ENCODE data around the gene GNAL. TPM values are rescaled to one million over a fixed set of nuclear protein-coding genes. Genes with fewer than 3 reads are reported as not detected.
"Not testable (repeated sequence)": the region's sequence is repeated elsewhere in the genome, so short reads cannot be mapped to it uniquely, and the experiment has no call there.

GNAL gene
- total RNA-seq, 2 donors from 2014 or later = 4.2 to 14.3 TPM

GRCh38 chr18:11849841-11850634, 161.0 kb downstream of the GNAL start:
- peak overlapping the region; percentile 87 to 91 for H3K27ac ChIP-seq
- DNase-seq (ENCODE audit: low spot score) = peak; percentile 63
- H3K27me3 ChIP-seq (replicated peaks; ENCODE audit: insufficient read depth) = no peaks in the 10 kb centered on the region
- H3K9me3 ChIP-seq = no peaks in the 10 kb centered on the region
- WGBS = 8% methylated on average over 17 of the region's 17 CpGs
- no peaks in the 10 kb centered on the region for H3K4me1 ChIP-seq (replicated peaks)
- no peaks in the 10 kb centered on the region for H3K36me3 ChIP-seq
- intact Hi-C loops (cut with DNase I) = loop anchor here (2.0 to 10.0 kb wide), 3 partner anchors 59 to 185 kb away; partner anchors contain the start of gene MPPE1
- peak overlapping the region; percentile 77 to 94 for H3K4me3 ChIP-seq
- TF ChIP-seq CTCF (IDR thresholded peaks at IDR 0.05) (no peak), POLR2A (IDR thresholded peaks at IDR 0.05) (peak; percentile 34), POLR2AphosphoS5 (IDR thresholded peaks at IDR 0.05) (peak; percentile 70)

DNA sequence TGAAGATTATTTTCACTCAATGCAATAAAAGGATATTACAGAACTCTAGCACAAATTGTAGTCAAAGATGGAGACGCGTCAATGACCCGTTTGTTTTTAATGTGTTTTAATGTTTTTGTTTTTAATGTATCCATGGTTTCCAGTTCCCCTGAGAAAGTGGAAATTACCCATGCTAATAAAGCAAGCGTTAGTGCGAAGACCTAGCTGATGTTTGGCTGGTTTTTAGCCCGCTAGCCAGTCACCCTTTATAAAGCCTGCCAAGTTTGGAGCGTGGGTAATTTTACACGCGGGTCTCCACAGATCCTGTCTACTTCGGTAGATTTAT, 161.7 kb downstream of the GNAL start:
- intact Hi-C loops (cut with DNase I) = loop anchor here (2.0 to 10.0 kb wide), 3 partner anchors 58 to 184 kb away; partner anchors contain the start of gene MPPE1
- TF ChIP-seq CTCF (IDR thresholded peaks at IDR 0.05) = no peak
- TF ChIP-seq POLR2A (IDR thresholded peaks at IDR 0.05) = no peak
- TF ChIP-seq POLR2AphosphoS5 (IDR thresholded peaks at IDR 0.05) = no peak
- Histone ChIP-seq H3K27ac (peak overlapping the region; percentile 87 to 91), H3K36me3 (no peaks in the 10 kb centered on the region), H3K4me1 (replicated peaks) (no peaks in the 10 kb centered on the region), H3K9me3 (no peaks in the 10 kb centered on the region), H3K4me3 (peak overlapping the region; percentile 77 to 94), H3K27me3 (replicated peaks; ENCODE audit: insufficient read depth) (no peaks in the 10 kb centered on the region)
- no peak for DNase-seq (ENCODE audit: low spot score)
- WGBS = under 1% methylated on average over 10 of the region's 10 CpGs

- H3K27me3 ChIP-seq (replicated peaks; ENCODE audit: insufficient read depth) = no peaks in the 10 kb centered on the region
- H3K4me3 ChIP-seq = peak within 1 kb of the TSS; percentile 77 to 94
- peak; percentile 98 for DNase-seq (ENCODE audit: low spot score)
- intact Hi-C loops (cut with DNase I) = loop anchor here (2.0 to 10.0 kb wide), 3 partner anchors 58 to 184 kb away; partner anchors contain the start of gene MPPE1
- TF ChIP-seq CTCF (IDR thresholded peaks at IDR 0.05) (peak in 2 of 4 experiments; percentile 28 to 36), POLR2AphosphoS5 (IDR thresholded peaks at IDR 0.05) (peak; percentile 99), POLR2A (IDR thresholded peaks at IDR 0.05) (peak; percentile 98)
- no peaks in the 10 kb centered on the region for H3K9me3 ChIP-seq
- no peaks in the 10 kb centered on the region for H3K36me3 ChIP-seq
- no peaks in the 10 kb centered on the region for H3K4me1 ChIP-seq (replicated peaks)
- peak within 1 kb of the TSS; percentile 87 to 91 for H3K27ac ChIP-seq
- under 1% methylated on average over 53 of the region's 53 CpGs for WGBS
These were observed 162.2 kb downstream of the GNAL start, which contains the start of gene CHMP1B for GRCh38 chr18:11851146-11851805. TSS of gene CHMP1B (plus strand) at chr18:11851413. CDS start at chr18:11851512, 99 bp downstream.

- no peak for TF ChIP-seq POLR2A (IDR thresholded peaks at IDR 0.05)
- TF ChIP-seq POLR2AphosphoS5 (IDR thresholded peaks at IDR 0.05) = no peak
- TF ChIP-seq CTCF (IDR thresholded peaks at IDR 0.05) = no peak
- no peaks in the 10 kb centered on the region for H3K4me1 ChIP-seq (replicated peaks)
- H3K36me3 ChIP-seq = no peaks in the 10 kb centered on the region
- intact Hi-C loops (cut with DNase I) = loop anchor here (2.0 to 10.0 kb wide), 3 partner anchors 57 to 183 kb away; partner anchors contain the start of gene MPPE1
- peak overlapping the region; percentile 87 to 91 for H3K27ac ChIP-seq
- H3K9me3 ChIP-seq = no peaks in the 10 kb centered on the region
- H3K4me3 ChIP-seq = peak overlapping the region; percentile 77 to 94
- H3K27me3 ChIP-seq (replicated peaks; ENCODE audit: insufficient read depth) = no peaks in the 10 kb centered on the region
- DNase-seq (ENCODE audit: low spot score) = peak; percentile 19
- WGBS = 1% methylated on average over 23 of the region's 23 CpGs
These were observed 162.8 kb downstream of the GNAL start for GRCh38 chr18:11851806-11852337.

DNA sequence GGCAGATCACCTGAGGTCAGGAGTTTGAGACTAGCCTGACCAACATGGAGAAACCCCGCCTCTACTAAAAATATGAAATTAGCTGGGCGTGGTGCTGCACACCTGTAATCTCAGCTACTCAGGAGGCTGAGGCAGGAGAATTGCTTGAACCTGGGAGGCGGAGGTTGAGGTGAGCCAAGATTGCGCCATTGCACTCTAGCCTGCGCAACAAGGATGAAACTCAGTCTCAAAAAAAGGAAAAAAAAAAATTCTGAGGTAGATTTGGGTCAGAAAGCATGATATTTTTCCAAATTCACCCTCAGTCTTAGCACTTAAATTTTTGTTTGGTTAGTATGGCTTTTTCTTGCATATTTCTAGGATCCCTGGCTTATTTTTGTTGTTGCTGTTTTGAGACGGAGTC, 165.5 kb downstream of the GNAL start:
- DNase-seq (ENCODE audit: low spot score); H3K4me3 ChIP-seq; H3K9me3 ChIP-seq; H3K4me1 ChIP-seq (replicated peaks); H3K27ac ChIP-seq; H3K36me3 ChIP-seq; H3K27me3 ChIP-seq (replicated peaks; ENCODE audit: insufficient read depth): not testable (repeated sequence)
- 86% methylated on average over 6 of the region's 6 CpGs for WGBS
- intact Hi-C loops (cut with DNase I) = loop anchor here (5.0 to 10.0 kb wide), 2 partner anchors 72 to 180 kb away; no protein-coding TSS in a partner anchor
